Activated T-cell treated with anti-CD3 and anti-CD28 coated beads, Interleukin-2, amount 50 U/mL, for 72 hours (primary cell): ENCODE measurements around the gene MARK3. TPM values are rescaled to one million over a fixed set of nuclear protein-coding genes. Genes with fewer than 3 reads are reported as not detected.
"Not testable (repeated sequence)": the region's sequence is repeated elsewhere in the genome, so short reads cannot be mapped to it uniquely, and the experiment has no call there.

ENCODE experiments used
- ATAC-seq, 2 donors: fragments of 150-1000 bp; cut with Tn5 transposase; replicated peaks in 1 of 2; 2 replicates each; pipeline ENCODE4 v1.10.0; 2021; ENCODE audit warnings: moderate library complexity in 2 of 2, mild to moderate bottlenecking in 1 of 2
- DNase-seq, 2 donors: peaks; one replicate each; pipeline ENCODE4 v3.0.0; 2021 to 2022; ENCODE audit warnings: mixed read lengths in 1 of 2
- H3K27ac Mint-ChIP-seq: one replicate; pipeline ENCODE4 v1.8.0; 2022; ENCODE audit warnings: mild to moderate bottlenecking, moderate library complexity, mixed read lengths
- H3K27me3 Mint-ChIP-seq: one replicate; pipeline ENCODE4 v1.8.0; 2022; ENCODE audit warnings: low read depth, mixed read lengths
- H3K36me3 Mint-ChIP-seq, 2 donors: one replicate each; pipeline ENCODE4 v1.8.0; 2022; ENCODE audit warnings: mixed read lengths in 2 of 2, mild to moderate bottlenecking in 1 of 2; ENCODE audit not compliant: insufficient read depth in 2 of 2
- H3K4me1 Mint-ChIP-seq: one replicate; pipeline ENCODE4 v1.8.0; 2022; ENCODE audit warnings: low read depth, mixed read lengths
- H3K4me3 Mint-ChIP-seq, 2 donors: one replicate each; pipeline ENCODE4 v1.8.0; 2022; ENCODE audit warnings: mild to moderate bottlenecking in 2 of 2, mixed read lengths in 2 of 2, moderate library complexity in 2 of 2
- H3K9me3 Mint-ChIP-seq, 2 donors: one replicate each; pipeline ENCODE4 v1.8.0; 2022; ENCODE audit warnings: mixed read lengths in 2 of 2
- total RNA-seq, 2 donors: library from RNA; stranded (reverse); gene quantifications; one replicate each; pipeline ENCODE4 v1.2.3, GENCODE V29; 2022

Gene MARK3
- total RNA-seq, 2 donors from 2014 or later, result 80.6 to 95.5 TPM

DNA sequence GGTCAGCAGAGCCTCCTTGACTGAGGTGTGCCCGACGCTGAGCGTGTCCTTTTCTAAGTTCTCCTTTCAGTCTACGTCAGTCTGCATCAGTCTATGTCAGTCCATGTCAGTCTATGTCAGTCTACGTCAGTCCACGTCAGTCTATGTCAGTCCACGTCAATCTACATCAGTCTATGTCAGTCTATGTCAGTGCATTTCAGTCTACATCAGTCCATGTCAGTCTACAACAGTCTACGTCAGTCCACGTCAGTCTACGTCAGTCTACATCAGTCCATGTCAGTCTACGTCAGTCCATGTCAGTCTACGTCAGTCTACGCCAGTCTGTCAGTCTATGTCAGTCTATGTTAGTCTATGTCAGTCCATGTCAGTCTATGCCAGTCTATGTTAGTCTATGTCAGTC lies 35.2 kb upstream of the MARK3 start:
- H3K4me3 Mint-ChIP-seq, result no peak overlapping the region
- H3K27ac Mint-ChIP-seq, result no peak overlapping the region
- peaks cover 8% of the 10 kb centered on the region for H3K27me3 Mint-ChIP-seq
- ATAC-seq (no peak), DNase-seq (no peak)
- no peaks in the 10 kb centered on the region for H3K9me3 Mint-ChIP-seq
- H3K4me1 Mint-ChIP-seq, result no peaks in the 10 kb centered on the region
- no peaks in the 10 kb centered on the region for H3K36me3 Mint-ChIP-seq

GRCh38 chr14:103353362-103353761 lies 31.9 kb upstream of the MARK3 start:
- H3K27me3 Mint-ChIP-seq, result peaks cover 8% of the 10 kb centered on the region
- ATAC-seq, result no peak
- H3K27ac Mint-ChIP-seq, result no peak overlapping the region

DNA sequence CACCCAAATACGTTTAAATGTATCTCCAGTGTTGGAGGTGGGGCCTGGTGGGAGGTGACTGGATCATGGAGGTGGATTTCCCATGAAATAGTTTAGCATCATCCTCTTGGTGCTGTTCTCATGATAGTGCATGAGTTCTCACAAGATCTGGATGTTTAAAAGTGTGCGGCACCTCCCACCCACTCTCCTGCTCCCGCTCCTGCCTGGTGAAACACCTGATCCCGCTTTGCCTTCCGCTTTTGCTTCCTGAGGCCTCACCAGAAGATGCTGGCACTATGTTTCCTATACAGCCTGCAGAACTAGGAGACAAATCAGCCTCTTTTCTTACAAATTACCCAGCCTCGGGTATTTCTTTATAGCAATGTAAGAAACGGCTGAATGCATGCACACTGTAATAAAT lies 31.1 kb upstream of the MARK3 start:
- DNase-seq (no peak), ATAC-seq (no peak)
- Mint-ChIP-seq H3K4me1 (no peaks in the 10 kb centered on the region), H3K4me3 (no peak overlapping the region), H3K36me3 (no peaks in the 10 kb centered on the region), H3K27ac (no peak overlapping the region), H3K9me3 (no peaks in the 10 kb centered on the region), H3K27me3 (peaks cover 8% of the 10 kb centered on the region)

More at GRCh38 chr14:103353362-103353761, 31.9 kb upstream of the MARK3 start:
- H3K4me1 Mint-ChIP-seq, result no peaks in the 10 kb centered on the region
- DNase-seq, result no peak
- H3K36me3 Mint-ChIP-seq, result no peaks in the 10 kb centered on the region
- H3K4me3 Mint-ChIP-seq, result no peak overlapping the region
- no peaks in the 10 kb centered on the region for H3K9me3 Mint-ChIP-seq

GRCh38 chr14:103356024-103356682 lies 29.1 kb upstream of the MARK3 start:
- peak overlapping the region in 1 of 2 donors; percentile 27 for H3K4me3 Mint-ChIP-seq

DNA sequence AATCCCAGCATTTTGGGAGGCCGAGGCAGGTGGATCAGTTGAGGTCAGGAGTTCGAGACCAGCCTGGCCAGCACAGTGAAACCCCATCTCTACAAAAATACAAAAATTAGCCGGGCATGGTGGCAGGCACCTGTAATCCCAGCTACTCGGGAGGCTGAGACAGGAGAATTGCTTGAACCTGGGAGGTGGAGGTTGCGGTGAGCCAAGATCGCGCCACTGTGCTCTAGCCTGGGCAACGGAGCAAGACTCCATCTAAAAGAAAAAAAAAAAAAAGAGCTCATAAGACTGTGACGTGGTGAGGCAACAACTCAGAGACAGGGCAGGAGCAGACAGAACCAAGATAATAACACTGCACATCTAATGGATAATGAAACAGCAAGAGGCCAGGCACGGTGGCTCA lies 27.7 kb upstream of the MARK3 start:
- H3K36me3 Mint-ChIP-seq, result peaks cover 5 to 12% of the 10 kb centered on the region in 2 donors
- H3K4me3 Mint-ChIP-seq, H3K27ac Mint-ChIP-seq, H3K27me3 Mint-ChIP-seq, DNase-seq, ATAC-seq, H3K4me1 Mint-ChIP-seq, H3K9me3 Mint-ChIP-seq: not testable (repeated sequence)

More at GRCh38 chr14:103356024-103356682, 29.1 kb upstream of the MARK3 start:
- ATAC-seq (no peak), DNase-seq (no peak)
- Mint-ChIP-seq H3K27ac (no peak overlapping the region), H3K36me3 (peaks cover 3% of the 10 kb centered on the region in 2 donors), H3K9me3 (no peaks in the 10 kb centered on the region), H3K27me3 (peaks cover 8% of the 10 kb centered on the region), H3K4me1 (no peaks in the 10 kb centered on the region)

GRCh38 chr14:103360548-103360947 lies 24.7 kb upstream of the MARK3 start:
- H3K36me3 Mint-ChIP-seq, result peaks cover 15 to 26% of the 10 kb centered on the region in 2 donors
- DNase-seq (no peak), ATAC-seq (no peak)
- no peak overlapping the region for H3K4me3 Mint-ChIP-seq
- H3K27me3 Mint-ChIP-seq, result peaks cover 6% of the 10 kb centered on the region
- H3K27ac Mint-ChIP-seq, result no peak overlapping the region
- no peaks in the 10 kb centered on the region for H3K4me1 Mint-ChIP-seq
- H3K9me3 Mint-ChIP-seq, result peaks cover 9 to 11% of the 10 kb centered on the region in 2 donors

DNA sequence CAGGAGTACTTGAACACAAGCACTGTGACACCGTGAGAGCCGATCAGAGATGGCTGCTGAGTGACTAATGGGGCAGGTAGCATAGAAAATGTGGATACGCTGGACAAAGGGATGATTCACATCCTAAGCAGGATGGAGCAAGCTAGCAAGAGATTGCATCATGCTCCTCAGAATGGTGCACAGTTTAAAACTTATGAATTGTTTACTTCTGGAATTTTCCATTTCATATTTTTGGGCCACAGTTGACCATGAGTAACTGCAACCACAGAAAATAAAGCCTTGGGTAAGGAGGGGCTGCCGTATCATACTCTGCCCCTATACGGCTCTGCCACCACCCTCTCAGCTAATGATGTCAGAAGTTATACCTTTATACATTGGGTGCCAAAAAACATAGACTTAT lies 23.3 kb upstream of the MARK3 start:
- H3K4me3 Mint-ChIP-seq, result no peak overlapping the region
- DNase-seq (no peak), ATAC-seq (peak; percentile 63 to 72)
- peaks cover 9 to 11% of the 10 kb centered on the region in 2 donors for H3K9me3 Mint-ChIP-seq
- no peaks in the 10 kb centered on the region for H3K4me1 Mint-ChIP-seq
- peaks cover 15 to 26% of the 10 kb centered on the region in 2 donors for H3K36me3 Mint-ChIP-seq
- H3K27ac Mint-ChIP-seq, result peak overlapping the region; percentile 71
- H3K27me3 Mint-ChIP-seq, result peaks cover 6% of the 10 kb centered on the region

GRCh38 chr14:103362780-103363179 lies 22.4 kb upstream of the MARK3 start:
- ATAC-seq, result no peak
- Mint-ChIP-seq H3K4me3 (no peak overlapping the region), H3K9me3 (peaks cover 9 to 11% of the 10 kb centered on the region in 2 donors), H3K36me3 (peaks cover 15 to 26% of the 10 kb centered on the region in 2 donors), H3K27ac (peak overlapping the region; percentile 10), H3K4me1 (no peaks in the 10 kb centered on the region), H3K27me3 (peaks cover 6% of the 10 kb centered on the region)
- DNase-seq, result no peak

DNA sequence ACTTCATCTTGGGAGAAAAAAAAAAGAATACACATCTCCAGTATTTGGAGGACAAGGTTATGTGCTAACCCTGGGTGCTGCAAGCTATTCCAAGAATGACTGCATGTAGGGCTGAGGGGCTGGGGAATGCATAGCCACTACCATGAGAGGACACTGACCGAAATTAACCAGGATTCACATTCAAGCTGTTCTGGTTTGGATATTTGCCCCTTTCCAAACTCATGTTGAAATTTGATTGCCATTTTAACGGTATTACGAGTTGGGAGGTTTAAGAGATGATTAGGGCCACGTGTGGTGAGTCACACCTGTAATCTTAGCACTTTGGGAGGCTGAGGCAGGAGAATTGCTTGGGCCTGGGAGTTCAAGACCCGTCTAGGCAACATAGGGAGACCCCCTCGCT lies 18.5 kb upstream of the MARK3 start:
- DNase-seq, result no peak
- no peak overlapping the region for H3K4me3 Mint-ChIP-seq
- peaks cover 10 to 21% of the 10 kb centered on the region in 2 donors for H3K36me3 Mint-ChIP-seq
- H3K4me1 Mint-ChIP-seq, result no peaks in the 10 kb centered on the region
- no peak for ATAC-seq
- no peak overlapping the region for H3K27ac Mint-ChIP-seq
- H3K9me3 Mint-ChIP-seq, result peaks cover 8 to 10% of the 10 kb centered on the region in 2 donors
- H3K27me3 Mint-ChIP-seq, result peaks cover 6% of the 10 kb centered on the region

- DNase-seq (no peak), ATAC-seq (no peak)
- Mint-ChIP-seq H3K27ac (no peak overlapping the region), H3K36me3 (peaks cover 6 to 10% of the 10 kb centered on the region in 2 donors), H3K9me3 (peaks cover 5 to 7% of the 10 kb centered on the region in 2 donors), H3K4me3 (no peak overlapping the region), H3K4me1 (peaks cover 8% of the 10 kb centered on the region), H3K27me3 (peaks cover 6% of the 10 kb centered on the region)
Measured at GRCh38 chr14:103367995-103368394, 17.2 kb upstream of the MARK3 start.

DNA sequence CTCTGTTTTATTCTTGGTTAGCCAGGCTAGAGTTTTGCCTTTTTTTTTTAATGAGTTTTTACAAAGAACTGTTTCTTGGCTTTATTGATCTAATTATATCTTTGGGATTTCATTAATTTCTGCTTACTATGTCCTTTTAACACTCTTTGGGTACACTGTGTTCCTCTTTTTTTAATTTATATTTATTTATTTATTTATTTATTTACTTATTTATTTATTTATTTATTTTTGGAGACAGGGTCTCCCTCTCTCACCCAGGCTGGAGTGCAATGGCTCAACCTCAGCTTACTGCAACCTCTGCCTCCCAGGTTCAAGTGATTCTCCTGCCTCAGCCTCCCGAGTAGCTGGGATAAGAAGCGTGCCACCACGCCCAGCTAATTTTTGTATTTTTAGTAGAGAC lies 15.1 kb upstream of the MARK3 start:
- no peak for ATAC-seq
- no peak for DNase-seq
- peaks cover 10% of the 10 kb centered on the region for H3K27me3 Mint-ChIP-seq
- no peak overlapping the region for H3K27ac Mint-ChIP-seq
- H3K4me1 Mint-ChIP-seq, result peaks cover 8% of the 10 kb centered on the region
- no peak overlapping the region for H3K4me3 Mint-ChIP-seq
- H3K9me3 Mint-ChIP-seq, result no peaks in the 10 kb centered on the region
- no peaks in the 10 kb centered on the region for H3K36me3 Mint-ChIP-seq

GRCh38 chr14:103372017-103372416 lies 13.2 kb upstream of the MARK3 start:
- ATAC-seq, result no peak
- no peak overlapping the region for H3K4me3 Mint-ChIP-seq
- H3K27ac Mint-ChIP-seq, result no peak overlapping the region

GRCh38 chr14:103372552-103373304 lies 12.5 kb upstream of the MARK3 start:
- Mint-ChIP-seq H3K9me3 (no peaks in the 10 kb centered on the region), H3K27ac (no peak overlapping the region), H3K4me3 (no peak overlapping the region), H3K36me3 (no peaks in the 10 kb centered on the region), H3K4me1 (peaks cover 8% of the 10 kb centered on the region), H3K27me3 (peaks cover 10% of the 10 kb centered on the region)
- ATAC-seq, result peak; percentile 90 to 98
- peak; percentile 33 to 47 for DNase-seq

More at GRCh38 chr14:103372017-103372416, 13.2 kb upstream of the MARK3 start:
- no peaks in the 10 kb centered on the region for H3K36me3 Mint-ChIP-seq
- H3K4me1 Mint-ChIP-seq, result peaks cover 8% of the 10 kb centered on the region
- no peaks in the 10 kb centered on the region for H3K9me3 Mint-ChIP-seq
- no peak for DNase-seq
- peaks cover 10% of the 10 kb centered on the region for H3K27me3 Mint-ChIP-seq
